GM12878 (cell line): Measurements from ENCODE around the gene PHF14. TPM values are rescaled to one million over a fixed set of nuclear protein-coding genes. Genes with fewer than 3 reads are reported as not detected.

Experiments
- ATAC-seq: fragments of 200-7000 bp; cut with Tn5 transposase; 3 replicates; pipeline ENCODE4 v1.9.1; 2020; ENCODE audit warnings: mild to moderate bottlenecking, moderate library complexity
- BruUV-seq: library from RNA; stranded (reverse); fragments of 400-500 nt; replicated peaks from 2 replicates; lab custom pipeline; 2021; lab: Mats Ljungman, UMichigan
- CTCF ChIA-PET: fragments of 300-600 bp; sonication (Branson Sonifier 250); formaldehyde crosslinking; extraction: SDS; loops from one replicate; lab custom pipeline; 2021; ENCODE audit warnings: inconsistent platforms; lab: Yijun Ruan, JAX
- POLR2A ChIA-PET: fragments of 350-600 bp; formaldehyde crosslinking; extraction: SDS; loops from one replicate; lab custom pipeline; 2021; ENCODE audit warnings: inconsistent platforms; lab: Charles Lee
- RAD21 ChIA-PET: fragments of 300-600 bp; sonication (Branson Sonifier 250); formaldehyde crosslinking; loops from one replicate; lab custom pipeline; 2023; ENCODE audit warnings: antibody characterized with exemption; ENCODE audit not compliant: unreplicated experiment; lab: Charles Lee
- SMC1A ChIA-PET: fragments of 300-600 bp; sonication (Branson Sonifier 250); formaldehyde crosslinking; loops from one replicate; lab custom pipeline; 2023; ENCODE audit not compliant: unreplicated experiment, uncharacterized antibody; lab: Charles Lee
- DNase-seq: peaks from one replicate; pipeline ENCODE4 v3.0.0-alpha.2; 2011; ENCODE audit warnings: low read depth, low spot score
- FAIRE-seq: peaks from 3 replicates; lab custom pipeline; 2011; peaks lifted over from hg19 to GRCh38; lab: Jason Lieb, UNC
- H2AFZ ChIP-seq: 2 replicates; pipeline ENCODE4 v1.6.0; 2011; ENCODE audit warnings: low read depth, low read length, control low read depth; ENCODE audit not compliant: control insufficient read depth
- H3K27ac ChIP-seq: 2 replicates; pipeline ENCODE4 v1.5.1; 2011; ENCODE audit warnings: control low read depth; ENCODE audit not compliant: control insufficient read depth, insufficient read depth
- H3K27me3 ChIP-seq, 2 experiments: replicated peaks in 1 of 2; 2 replicates each; pipeline versions ENCODE4 v1.6.0 to v1.6.1; 2011; ENCODE audit warnings: low read length in 1 of 2; ENCODE audit not compliant: control insufficient read depth in 2 of 2, insufficient read depth in 2 of 2
- H3K36me3 ChIP-seq, 2 experiments: 2 replicates each; pipeline ENCODE4 v1.5.1; 2011; ENCODE audit warnings: low read length in 1 of 2; ENCODE audit not compliant: control insufficient read depth in 2 of 2, insufficient read depth in 2 of 2
- H3K4me1 ChIP-seq: 2 replicates; pipeline ENCODE4 v1.6.1; 2011; ENCODE audit warnings: mild to moderate bottlenecking, low read length, moderate library complexity, mixed read lengths; ENCODE audit not compliant: control insufficient read depth, insufficient read depth
- H3K4me2 ChIP-seq: 2 replicates; pipeline ENCODE4 v1.6.0; 2011; ENCODE audit warnings: control low read depth; ENCODE audit not compliant: control insufficient read depth, insufficient read depth
- H3K4me3 ChIP-seq: fragments of 200-600 bp; sonication (generic); 2 replicates; pipeline ENCODE4 v1.5.1; 2016
- H3K79me2 ChIP-seq: 2 replicates; pipeline ENCODE4 v1.6.0; 2011; ENCODE audit warnings: low read length; ENCODE audit not compliant: control insufficient read depth, insufficient read depth
- H3K9ac ChIP-seq: 2 replicates; pipeline ENCODE4 v1.8.0; 2011; ENCODE audit warnings: low read length, control low read depth, mixed read lengths; ENCODE audit not compliant: control insufficient read depth, insufficient read depth
- H3K9me3 ChIP-seq: replicated peaks from 3 replicates; pipeline ENCODE4 v1.5.1; 2011; ENCODE audit warnings: mild to moderate bottlenecking, low read length; ENCODE audit not compliant: control insufficient read depth, insufficient read depth
- H4K20me1 ChIP-seq: 2 replicates; pipeline ENCODE4 v1.6.0; 2011; ENCODE audit not compliant: control insufficient read depth, insufficient read depth
- ATF2 ChIP-seq: IDR thresholded peaks from 2 replicates; pipeline ENCODE4 v1.6.1; 2012; ENCODE audit warnings: low read length, inconsistent platforms
- ATF3 ChIP-seq: IDR thresholded peaks from 2 replicates; pipeline ENCODE4 v1.6.1; 2011; ENCODE audit warnings: low read depth, mild to moderate bottlenecking, low read length, moderate library complexity, borderline replicate concordance; ENCODE audit errors: extremely low read depth
- ATF7 ChIP-seq: fragments of 450-650 bp; IDR thresholded peaks from 2 replicates; pipeline ENCODE4 v1.6.1; 2016; ENCODE audit warnings: low read depth, mild to moderate bottlenecking
- CBFB ChIP-seq: IDR thresholded peaks from 2 replicates; pipeline ENCODE4 v1.6.1; 2016; ENCODE audit warnings: antibody characterized with exemption, low read depth
- E2F4 ChIP-seq: IDR thresholded peaks from 2 replicates; pipeline ENCODE4 v1.6.1; 2012; ENCODE audit warnings: low read depth, low read length, improper control_type of control experiment
- EED ChIP-seq: sonication (generic); IDR thresholded peaks from 2 replicates; pipeline ENCODE4 v1.6.1; 2016; ENCODE audit warnings: antibody characterized with exemption, low read depth
- EGR1 ChIP-seq, 2 experiments: IDR thresholded peaks; 1 replicate in 1 of 2; 2 replicates in 1 of 2; pipeline ENCODE4 v1.6.1; 2011 to 2012; ENCODE audit warnings: low read depth in 2 of 2, low read length in 2 of 2, borderline replicate concordance in 1 of 2, mild to moderate bottlenecking in 1 of 2, moderate library complexity in 1 of 2
- FOS ChIP-seq: IDR thresholded peaks from 3 replicates; pipeline ENCODE4 v1.6.1; 2011; ENCODE audit warnings: borderline replicate concordance; ENCODE audit not compliant: insufficient read length; ENCODE audit errors: extremely low read depth
- KDM1A ChIP-seq: fragments of 200-600 bp; sonication (generic); IDR thresholded peaks from 2 replicates; pipeline ENCODE4 v1.6.1; 2016; ENCODE audit warnings: borderline replicate concordance
- POLR2AphosphoS2 ChIP-seq: IDR thresholded peaks from 2 replicates; pipeline ENCODE4 v1.6.1; 2011; ENCODE audit warnings: low read depth, mild to moderate bottlenecking, low read length, improper control_type of control experiment, moderate library complexity
- SIN3A ChIP-seq: IDR thresholded peaks from 2 replicates; pipeline ENCODE4 v1.6.1; 2012; ENCODE audit warnings: low read depth, low read length, improper control_type of control experiment
- ZBTB11 ChIP-seq: fragments of 450-650 bp; formaldehyde crosslinking; IDR thresholded peaks from 2 replicates; pipeline ENCODE4 v1.5.0; 2022; ENCODE audit warnings: mild to moderate bottlenecking, missing genetic modification characterization
- WGBS: methylation state at CpG from one replicate; pipeline ENCODE4 v1.1.6; 2016; ENCODE audit warnings: low lambda C conversion rate; ENCODE audit not compliant: insufficient replicate concordance, insufficient coverage; ENCODE audit errors: missing lambda C conversion rate; 5-methylcytosine and 5-hydroxymethylcytosine counted together
- in situ Hi-C: fragments of 300-500 bp; cut with MboI; formaldehyde crosslinking; loops from 9 replicates; pipeline ENCODE4 v1.14.3; 2018; ENCODE audit warnings: mixed read lengths
- intact Hi-C: fragments of 100-400 bp; cut with micrococcal nuclease; formaldehyde crosslinking; loops from one replicate; pipeline ENCODE4 v1.14.2; 2022; ENCODE audit not compliant: unreplicated experiment
- polyA plus RNA-seq, 11 experiments: library from polyadenylated mRNA; depleted of rRNA in 4 of 11; unstranded in 6 of 11; stranded (reverse) in 5 of 11; fragments of >200 nt; fragmentation: Nextera tagmentation in 4 of 11; fragmentation: Illumina TruSeq in 1 of 11; extraction: Ambion mirVana in 4 of 11; extraction: Trizol in 1 of 11; gene quantifications; 1 replicate in 1 of 11; 2 replicates in 10 of 11; pipeline versions ENCODE4 v1.2.1 to v1.2.3, GENCODE V29; 2011 to 2016; ENCODE audit warnings: inconsistent platforms in 2 of 11, missing spikeins in 2 of 11, low read depth in 1 of 11
- total RNA-seq, 4 experiments: library from RNA; depleted of rRNA in 3 of 4; stranded (reverse); fragments of >200 nt in 3 of 4; fragmentation: Illumina TruSeq in 1 of 4; extraction: Trizol in 1 of 4; gene quantifications; 2 replicates each; pipeline versions ENCODE4 v1.2.1 to v1.2.3, GENCODE V29; 2013 to 2021
- TF ChIP-seq, protein P1 (sequence below): fragments of 450-650 bp; conservative IDR thresholded peaks from 2 replicates; pipeline ENCODE4 v1.6.1; 2017; ENCODE audit warnings: mild to moderate bottlenecking, moderate library complexity
- TF ChIP-seq, protein P2 (sequence below): IDR thresholded peaks from 2 replicates; pipeline ENCODE4 v1.6.1; 2011; ENCODE audit warnings: mild to moderate bottlenecking, low read depth, low read length, moderate library complexity; ENCODE audit not compliant: insufficient replicate concordance

Gene PHF14
- total and polyA plus RNA-seq, 10 of the 15 experiments (the other 5 are each of a cell fraction or from before 2014, with no cell fraction given), result 21.3 to 47.1 (median 29.9) TPM

DNA sequence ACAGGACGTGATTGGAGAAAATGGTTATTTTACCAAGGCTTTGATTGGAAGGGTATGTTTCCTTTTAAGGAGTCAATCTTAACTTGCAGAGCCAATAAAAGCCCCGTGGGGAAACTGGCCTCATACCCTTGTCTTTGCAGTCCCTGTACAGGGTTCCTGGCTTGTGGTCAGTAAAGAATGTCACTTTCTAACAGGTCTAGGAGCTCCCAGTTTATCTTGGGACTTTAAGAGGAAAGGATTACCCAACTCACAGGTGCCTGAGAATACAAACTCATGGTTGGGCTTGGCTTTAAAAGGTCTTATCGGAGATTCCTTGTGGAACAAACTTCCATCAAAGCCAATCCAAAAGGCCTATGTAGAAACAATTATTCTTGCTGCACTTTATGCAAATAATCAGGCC is 221.8 kb downstream of the PHF14 start:
- no peak overlapping the region for H3K27ac ChIP-seq
- no peak for DNase-seq
- H2AFZ ChIP-seq, result no peak overlapping the region
- no peaks in the 10 kb centered on the region for H3K79me2 ChIP-seq
- H3K9ac ChIP-seq, result no peak overlapping the region
- ChIA-PET RAD21 (no interaction called here), CTCF (interaction anchor here (1.3 to 1.5 kb wide), 2 partner anchors 14 to 16 kb away, joined by 3 to 6 read pairs; no protein-coding TSS in a partner anchor), SMC1A (interaction anchor here (0.5 to 1.6 kb wide), 3 partner anchors 17 to 398 kb away, joined by 4 to 5 read pairs (median 4); no protein-coding TSS in a partner anchor), POLR2A (no interaction called here)
- no peaks in the 10 kb centered on the region for H3K36me3 ChIP-seq
- no peak for FAIRE-seq
- H3K4me3 ChIP-seq, result no peak overlapping the region
- WGBS, result 22% methylated on average over 3 of the region's 3 CpGs
- no peaks in the 10 kb centered on the region for H3K4me1 ChIP-seq
- BruUV-seq, result no TSS peak
- H4K20me1 ChIP-seq, result no peaks in the 10 kb centered on the region
- intact Hi-C loops (no loop called here), in situ Hi-C loops (no loop called here)
- ATAC-seq, result no peak
- H3K9me3 ChIP-seq, result no peaks in the 10 kb centered on the region
- H3K27me3 ChIP-seq, result no peaks in the 10 kb centered on the region
- no peak overlapping the region for H3K4me2 ChIP-seq
- TF ChIP-seq ZBTB11 (CRISPR knock-in tag), result no peak
- TF ChIP-seq KDM1A, result no peak
- TF ChIP-seq POLR2AphosphoS2, result no peak
- no peak for TF ChIP-seq ATF3
- TF ChIP-seq FOS, result no peak
- TF ChIP-seq, protein P1, sequence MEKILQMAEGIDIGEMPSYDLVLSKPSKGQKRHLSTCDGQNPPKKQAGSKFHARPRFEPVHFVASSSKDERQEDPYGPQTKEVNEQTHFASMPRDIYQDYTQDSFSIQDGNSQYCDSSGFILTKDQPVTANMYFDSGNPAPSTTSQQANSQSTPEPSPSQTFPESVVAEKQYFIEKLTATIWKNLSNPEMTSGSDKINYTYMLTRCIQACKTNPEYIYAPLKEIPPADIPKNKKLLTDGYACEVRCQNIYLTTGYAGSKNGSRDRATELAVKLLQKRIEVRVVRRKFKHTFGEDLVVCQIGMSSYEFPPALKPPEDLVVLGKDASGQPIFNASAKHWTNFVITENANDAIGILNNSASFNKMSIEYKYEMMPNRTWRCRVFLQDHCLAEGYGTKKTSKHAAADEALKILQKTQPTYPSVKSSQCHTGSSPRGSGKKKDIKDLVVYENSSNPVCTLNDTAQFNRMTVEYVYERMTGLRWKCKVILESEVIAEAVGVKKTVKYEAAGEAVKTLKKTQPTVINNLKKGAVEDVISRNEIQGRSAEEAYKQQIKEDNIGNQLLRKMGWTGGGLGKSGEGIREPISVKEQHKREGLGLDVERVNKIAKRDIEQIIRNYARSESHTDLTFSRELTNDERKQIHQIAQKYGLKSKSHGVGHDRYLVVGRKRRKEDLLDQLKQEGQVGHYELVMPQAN, result no peak
- TF ChIP-seq CBFB, result no peak
- no peak for TF ChIP-seq E2F4
- TF ChIP-seq SIN3A, result no peak
- TF ChIP-seq ATF2, result no peak
- TF ChIP-seq, protein P2, sequence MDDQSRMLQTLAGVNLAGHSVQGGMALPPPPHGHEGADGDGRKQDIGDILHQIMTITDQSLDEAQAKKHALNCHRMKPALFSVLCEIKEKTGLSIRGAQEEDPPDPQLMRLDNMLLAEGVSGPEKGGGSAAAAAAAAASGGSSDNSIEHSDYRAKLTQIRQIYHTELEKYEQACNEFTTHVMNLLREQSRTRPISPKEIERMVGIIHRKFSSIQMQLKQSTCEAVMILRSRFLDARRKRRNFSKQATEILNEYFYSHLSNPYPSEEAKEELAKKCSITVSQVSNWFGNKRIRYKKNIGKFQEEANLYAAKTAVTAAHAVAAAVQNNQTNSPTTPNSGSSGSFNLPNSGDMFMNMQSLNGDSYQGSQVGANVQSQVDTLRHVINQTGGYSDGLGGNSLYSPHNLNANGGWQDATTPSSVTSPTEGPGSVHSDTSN, result no peak
- TF ChIP-seq ATF7, result no peak
- no peak for TF ChIP-seq EGR1 (IDR thresholded peaks at IDR 0.05; ENCODE audit: borderline replicate concordance in 1 of 2, low read depth in 2 of 2, low read length in 2 of 2)
- TF ChIP-seq EED, result no peak
